CD4-positive, alpha-beta T cell treated with Interleukin-1 beta for 1 hour (primary cell): ENCODE measurements around the gene FOXF1.
A peak's percentile ranks its signal among the peaks of the same experiment; 100 is the strongest.

Experiments used
- DNase-seq, 2 donors: peaks; one replicate each; pipeline ENCODE4 v3.0.0-alpha.2; 2020 to 2022

FOXF1 gene

GRCh38 chr16:86562356-86562755 lies 52.0 kb downstream of the FOXF1 start:
- DNase-seq, result no peak

- peak; percentile 85 to 89 for DNase-seq
Observed at GRCh38 chr16:86563469-86564345, 53.4 kb downstream of the FOXF1 start.
